Measurements from ENCODE around the gene KIF1A. TPM values are rescaled to one million over a fixed set of nuclear protein-coding genes. Genes with fewer than 3 reads are reported as not detected.
"Not testable (repeated sequence)": the region's sequence is repeated elsewhere in the genome, so short reads cannot be mapped to it uniquely, and the experiment has no call there.

The KIF1A gene
- total RNA-seq, 1 donor from 2014 or later = 0.24 TPM

DNA sequence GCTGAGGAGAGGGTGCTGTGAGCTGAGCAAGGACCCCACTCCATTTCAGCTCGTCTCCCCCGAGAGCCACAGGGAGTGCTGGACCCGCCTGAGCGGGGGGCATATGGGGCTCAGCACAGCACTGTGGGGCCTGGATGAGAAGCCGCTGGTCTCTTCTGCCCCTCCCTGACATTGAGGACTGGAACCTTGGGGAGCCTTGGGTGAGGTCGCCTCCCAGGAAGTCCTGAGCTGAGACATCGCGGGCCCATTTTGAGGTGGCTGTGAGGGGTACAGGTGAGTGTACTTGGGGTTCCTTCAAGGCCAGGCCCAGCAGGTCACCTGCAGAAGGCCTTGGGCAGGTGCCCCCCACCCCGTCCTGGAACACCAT, 131.5 kb downstream of the KIF1A start:
- no peak for ATAC-seq
- DNase-seq = no peak
- TF ChIP-seq, protein P1, sequence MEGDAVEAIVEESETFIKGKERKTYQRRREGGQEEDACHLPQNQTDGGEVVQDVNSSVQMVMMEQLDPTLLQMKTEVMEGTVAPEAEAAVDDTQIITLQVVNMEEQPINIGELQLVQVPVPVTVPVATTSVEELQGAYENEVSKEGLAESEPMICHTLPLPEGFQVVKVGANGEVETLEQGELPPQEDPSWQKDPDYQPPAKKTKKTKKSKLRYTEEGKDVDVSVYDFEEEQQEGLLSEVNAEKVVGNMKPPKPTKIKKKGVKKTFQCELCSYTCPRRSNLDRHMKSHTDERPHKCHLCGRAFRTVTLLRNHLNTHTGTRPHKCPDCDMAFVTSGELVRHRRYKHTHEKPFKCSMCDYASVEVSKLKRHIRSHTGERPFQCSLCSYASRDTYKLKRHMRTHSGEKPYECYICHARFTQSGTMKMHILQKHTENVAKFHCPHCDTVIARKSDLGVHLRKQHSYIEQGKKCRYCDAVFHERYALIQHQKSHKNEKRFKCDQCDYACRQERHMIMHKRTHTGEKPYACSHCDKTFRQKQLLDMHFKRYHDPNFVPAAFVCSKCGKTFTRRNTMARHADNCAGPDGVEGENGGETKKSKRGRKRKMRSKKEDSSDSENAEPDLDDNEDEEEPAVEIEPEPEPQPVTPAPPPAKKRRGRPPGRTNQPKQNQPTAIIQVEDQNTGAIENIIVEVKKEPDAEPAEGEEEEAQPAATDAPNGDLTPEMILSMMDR (IDR thresholded peaks at IDR 0.05) = no peak

DNA sequence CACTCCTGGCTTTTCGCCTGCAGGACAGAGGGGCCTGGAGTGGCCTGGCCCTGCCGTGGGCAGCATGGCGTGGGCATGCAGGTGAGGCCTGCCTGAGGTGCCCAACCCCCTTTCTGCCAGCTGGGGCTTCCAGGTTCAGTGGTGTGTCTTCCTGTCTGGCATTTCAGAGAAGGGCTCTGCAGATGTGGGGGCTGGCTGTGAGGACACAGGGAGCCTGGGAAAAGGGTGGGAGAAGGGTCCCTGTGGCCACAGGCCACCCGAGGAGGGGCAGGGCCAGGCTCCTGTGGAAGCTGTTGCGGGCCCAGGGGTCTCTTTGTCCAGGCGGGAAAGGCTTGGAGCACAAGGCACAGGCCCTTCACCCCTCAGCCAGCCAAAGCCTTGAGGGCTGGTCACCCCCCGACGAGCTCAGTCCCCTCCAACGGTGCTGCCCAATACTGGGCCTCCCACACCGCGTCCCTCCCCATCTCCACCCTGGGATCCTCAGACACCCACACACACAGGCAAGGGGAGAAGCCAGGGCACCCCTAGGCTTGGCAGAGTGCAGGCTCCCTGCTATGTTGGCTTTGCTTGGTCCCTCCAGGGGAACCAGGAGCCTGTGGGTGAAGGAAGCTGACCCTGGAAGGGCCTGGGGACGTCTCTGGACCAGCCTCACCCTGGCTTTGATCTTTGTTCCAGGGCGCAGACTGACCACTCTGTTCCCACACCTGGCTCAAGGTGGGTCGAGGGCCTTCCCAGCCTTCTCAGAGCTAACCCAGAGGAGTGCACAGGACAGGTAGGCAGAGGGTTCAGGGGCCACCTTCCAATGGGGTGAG, 132.1 kb downstream of the KIF1A start:
- Histone ChIP-seq H3K27me3 (ENCODE audit: low read depth) (no peaks in the 10 kb centered on the region), H3K9me3 (no peaks in the 10 kb centered on the region), H3K27ac (no peak overlapping the region), H3K4me3 (no peak overlapping the region), H3K4me1 (no peaks in the 10 kb centered on the region), H3K36me3 (no peaks in the 10 kb centered on the region)
- intact Hi-C loops (cut with DNase I) = no loop called here
- ATAC-seq (no peak), DNase-seq (no peak)
- TF ChIP-seq, protein P1 (IDR thresholded peaks at IDR 0.05) = no peak

More for the DNA sequence above, 131.5 kb downstream of the KIF1A start:
- H3K27ac ChIP-seq = no peak overlapping the region
- H3K4me1 ChIP-seq = no peaks in the 10 kb centered on the region
- no peaks in the 10 kb centered on the region for H3K9me3 ChIP-seq
- no peaks in the 10 kb centered on the region for H3K27me3 ChIP-seq (ENCODE audit: low read depth)
- intact Hi-C loops (cut with DNase I) = no loop called here
- no peak overlapping the region for H3K4me3 ChIP-seq
- no peaks in the 10 kb centered on the region for H3K36me3 ChIP-seq

- H3K27me3 ChIP-seq (ENCODE audit: low read depth) = no peaks in the 10 kb centered on the region
- intact Hi-C loops (cut with DNase I) = no loop called here
- no peaks in the 10 kb centered on the region for H3K36me3 ChIP-seq
- TF ChIP-seq, protein P1 (IDR thresholded peaks at IDR 0.05) = no peak
- H3K27ac ChIP-seq = no peak overlapping the region
- H3K9me3 ChIP-seq = no peaks in the 10 kb centered on the region
- no peak overlapping the region for H3K4me3 ChIP-seq
- H3K4me1 ChIP-seq = no peaks in the 10 kb centered on the region
- ATAC-seq (no peak), DNase-seq (no peak)
Observed at GRCh38 chr2:240687045-240687740, 132.8 kb downstream of the KIF1A start.

GRCh38 chr2:240686460-240686859, 133.6 kb downstream of the KIF1A start:
- DNase-seq (no peak), ATAC-seq (no peak)
- Histone ChIP-seq H3K36me3 (no peaks in the 10 kb centered on the region), H3K4me3 (no peak overlapping the region), H3K9me3 (no peaks in the 10 kb centered on the region), H3K27ac (no peak overlapping the region), H3K27me3 (ENCODE audit: low read depth) (no peaks in the 10 kb centered on the region), H3K4me1 (no peaks in the 10 kb centered on the region)
- intact Hi-C loops (cut with DNase I) = no loop called here
- TF ChIP-seq, protein P1 (IDR thresholded peaks at IDR 0.05) = no peak

DNA sequence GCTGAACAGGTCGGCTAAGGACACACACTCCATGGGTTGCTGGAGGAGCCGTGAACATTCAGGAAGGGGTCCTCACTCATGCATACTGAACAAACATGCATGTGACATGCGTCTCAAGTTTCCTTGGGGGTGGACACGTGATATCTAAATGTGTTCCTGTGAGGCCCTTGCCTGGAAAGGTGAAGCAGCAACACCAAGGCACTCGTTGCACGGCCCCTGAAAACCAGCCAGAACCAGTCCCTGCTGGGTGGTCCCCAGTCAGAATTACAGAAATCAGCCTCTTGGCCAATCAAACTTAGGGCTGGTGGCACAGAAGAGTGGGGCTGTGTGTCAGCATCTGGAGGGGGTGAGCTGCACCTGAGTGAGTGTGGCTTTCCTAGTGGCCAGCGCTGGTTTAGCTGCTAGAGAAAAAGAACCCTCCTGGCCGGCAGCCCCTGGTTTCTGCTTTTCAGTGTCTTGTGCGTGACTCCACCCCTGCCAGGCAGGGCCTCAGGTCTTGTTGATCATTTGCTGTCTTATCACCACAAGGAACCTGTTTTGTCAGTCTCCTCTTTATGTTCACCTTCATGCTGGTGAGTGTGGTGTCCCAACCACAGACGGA, 134.1 kb downstream of the KIF1A start:
- H3K4me3 ChIP-seq = no peak overlapping the region
- no peaks in the 10 kb centered on the region for H3K27me3 ChIP-seq (ENCODE audit: low read depth)
- intact Hi-C loops (cut with DNase I) = no loop called here
- H3K4me1 ChIP-seq = no peaks in the 10 kb centered on the region
- ATAC-seq = no peak
- H3K9me3 ChIP-seq = no peaks in the 10 kb centered on the region
- no peak for DNase-seq
- TF ChIP-seq, protein P1 (IDR thresholded peaks at IDR 0.05) = no peak
- H3K27ac ChIP-seq = no peak overlapping the region
- no peaks in the 10 kb centered on the region for H3K36me3 ChIP-seq

DNA sequence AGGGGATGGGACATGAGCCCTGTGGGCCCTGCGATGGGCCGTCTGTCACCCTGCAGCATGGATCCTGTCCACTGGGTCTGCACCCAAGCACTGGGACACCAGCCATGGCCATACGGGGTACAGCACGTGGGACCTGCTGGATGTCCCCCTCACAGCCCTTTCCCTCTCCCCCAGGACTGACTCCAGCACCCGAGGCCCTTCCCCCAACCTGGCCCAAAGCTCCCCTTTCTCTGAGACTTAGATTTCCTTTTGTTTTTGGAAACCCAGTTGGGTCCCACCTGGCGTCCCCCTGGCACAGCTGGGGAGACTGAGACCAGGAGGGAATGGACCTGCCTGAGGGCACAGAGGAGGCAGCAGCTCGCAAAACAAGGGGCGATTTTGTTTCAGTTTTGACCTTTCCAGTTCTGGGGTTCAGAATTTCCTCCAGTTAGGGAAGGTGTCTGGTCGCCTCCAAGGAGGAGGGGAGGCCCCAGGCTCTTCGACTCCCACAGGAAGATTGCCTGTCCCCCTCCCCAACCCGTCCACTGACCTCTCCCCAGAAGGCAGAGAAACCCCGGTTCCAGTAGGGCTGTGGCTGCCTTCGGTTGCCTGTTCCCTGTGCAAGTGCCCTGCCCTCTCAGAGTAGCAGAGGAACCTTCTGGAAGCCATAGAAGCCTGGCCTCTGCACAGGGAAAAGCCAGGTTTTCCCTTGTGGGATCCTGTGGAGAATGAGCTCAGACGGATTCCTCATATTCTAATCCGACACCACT, 135.9 kb downstream of the KIF1A start:
- ATAC-seq; H3K27ac ChIP-seq; H3K36me3 ChIP-seq; DNase-seq; H3K27me3 ChIP-seq (ENCODE audit: low read depth); H3K9me3 ChIP-seq; intact Hi-C loops (cut with DNase I); H3K4me1 ChIP-seq; H3K4me3 ChIP-seq: not testable (repeated sequence)

GRCh38 chr2:240683329-240683979, 136.6 kb downstream of the KIF1A start:
- H3K36me3 ChIP-seq; H3K9me3 ChIP-seq; H3K27ac ChIP-seq; intact Hi-C loops (cut with DNase I); H3K4me1 ChIP-seq; H3K4me3 ChIP-seq; ATAC-seq; H3K27me3 ChIP-seq (ENCODE audit: low read depth); DNase-seq: not testable (repeated sequence)

Measured in lower lobe of right lung (tissue), 2 donors.